ENCODE measurements around the gene HSF5.

The HSF5 gene

GRCh38 chr17:58383892-58384462 is 104.2 kb downstream of the HSF5 start:
- DNase-seq: no peak

- DNase-seq: no peak
Observed at GRCh38 chr17:58382872-58383242, 105.4 kb downstream of the HSF5 start.

- DNase-seq: no peak
Observed at GRCh38 chr17:58382108-58382871, 105.9 kb downstream of the HSF5 start.

- DNase-seq: no peak
Observed at GRCh38 chr17:58381124-58382035, 106.8 kb downstream of the HSF5 start.

GRCh38 chr17:58380207-58381123 is 107.7 kb downstream of the HSF5 start:
- DNase-seq: no peak

- DNase-seq: no peak
Observed at GRCh38 chr17:58379511-58379824, 108.7 kb downstream of the HSF5 start.

- no peak for DNase-seq
Observed at GRCh38 chr17:58378733-58379510, 109.3 kb downstream of the HSF5 start.

- no peak for DNase-seq
Observed at GRCh38 chr17:58377661-58378060, 110.5 kb downstream of the HSF5 start.

- no peak for DNase-seq
Observed at GRCh38 chr17:58377093-58377601, 111.1 kb downstream of the HSF5 start.

- no peak for DNase-seq
Observed at GRCh38 chr17:58376472-58377000, 111.7 kb downstream of the HSF5 start.

- DNase-seq: no peak
Observed at GRCh38 chr17:58375811-58376210, 112.4 kb downstream of the HSF5 start.

GRCh38 chr17:58375256-58375655 is 113.0 kb downstream of the HSF5 start:
- DNase-seq: no peak

GRCh38 chr17:58373923-58374322 is 114.3 kb downstream of the HSF5 start:
- DNase-seq: no peak

GRCh38 chr17:58373003-58373402 is 115.2 kb downstream of the HSF5 start:
- no peak for DNase-seq

- DNase-seq: no peak
Observed at GRCh38 chr17:58371300-58371950, 116.8 kb downstream of the HSF5 start.

GRCh38 chr17:58370716-58371115 is 117.5 kb downstream of the HSF5 start:
- no peak for DNase-seq

- no peak for DNase-seq
Observed at GRCh38 chr17:58370309-58370708, 117.9 kb downstream of the HSF5 start.

Data from effector CD8-positive, alpha-beta T cell (primary cell).